Measurements from ENCODE around the gene ARRB1.

- no peak for TF ChIP-seq CTCF (IDR thresholded peaks at IDR 0.05)
- no peak for TF ChIP-seq REST (IDR thresholded peaks at IDR 0.05; ENCODE audit: insufficient read depth in 1 of 2, low read depth in 2 of 2, low read length in 1 of 2)
- TF ChIP-seq POLR2AphosphoS5 (IDR thresholded peaks at IDR 0.05; ENCODE audit: low read depth, low read length), result no peak
- no peak for TF ChIP-seq SIN3A (IDR thresholded peaks at IDR 0.05; ENCODE audit: borderline replicate concordance, insufficient read depth, low read depth, low read length)
- no peak for TF ChIP-seq TCF7L2 (IDR thresholded peaks at IDR 0.05; ENCODE audit: low read depth, low read length)
These were observed 37.8 kb downstream of the ARRB1 start for GRCh38 chr11:75313513-75314272.
